CD4-positive, alpha-beta T cell treated with Interleukin-15 for 1 hour (primary cell): Measurements from ENCODE around the gene NME7.
"Not testable (repeated sequence)": the region's sequence is repeated elsewhere in the genome, so short reads cannot be mapped to it uniquely, and the experiment has no call there.

Experiments
- DNase-seq: peaks from one replicate; pipeline ENCODE4 v3.0.0-alpha.2; 2020

NME7 gene

GRCh38 chr1:169300854-169301253 is 66.7 kb downstream of the NME7 start:
- no peak for DNase-seq

- DNase-seq = no peak
Observed at GRCh38 chr1:169298441-169298840, 69.2 kb downstream of the NME7 start.

GRCh38 chr1:169295846-169296245 is 71.8 kb downstream of the NME7 start:
- DNase-seq = no peak

- DNase-seq = no peak
Observed at GRCh38 chr1:169295425-169295824, 72.2 kb downstream of the NME7 start.

GRCh38 chr1:169289016-169289415 is 78.6 kb downstream of the NME7 start:
- no peak for DNase-seq

- no peak for DNase-seq
Observed at GRCh38 chr1:169288011-169288414, 79.6 kb downstream of the NME7 start.

GRCh38 chr1:169287280-169287679 is 80.3 kb downstream of the NME7 start:
- no peak for DNase-seq

- not testable (repeated sequence) for DNase-seq
Observed at GRCh38 chr1:169281562-169281961, 86.0 kb downstream of the NME7 start.

GRCh38 chr1:169271098-169271497 is 96.5 kb downstream of the NME7 start:
- DNase-seq = no peak

- no peak for DNase-seq
Observed at GRCh38 chr1:169266133-169266532, 101.5 kb downstream of the NME7 start.

GRCh38 chr1:169263059-169263458 is 104.5 kb downstream of the NME7 start:
- no peak for DNase-seq

- no peak for DNase-seq
Observed at GRCh38 chr1:169261884-169262283, 105.7 kb downstream of the NME7 start.

GRCh38 chr1:169260478-169261151 is 107.0 kb downstream of the NME7 start:
- DNase-seq = no peak

- no peak for DNase-seq
Observed at GRCh38 chr1:169259816-169260215, 107.8 kb downstream of the NME7 start.

- DNase-seq = no peak
Observed at GRCh38 chr1:169250795-169251194, 116.8 kb downstream of the NME7 start.

- DNase-seq = no peak
Observed at GRCh38 chr1:169250022-169250421, 117.6 kb downstream of the NME7 start.

GRCh38 chr1:169249611-169250010 is 118.0 kb downstream of the NME7 start:
- DNase-seq = no peak

- DNase-seq = no peak
Observed at GRCh38 chr1:169245706-169246105, 121.9 kb downstream of the NME7 start.

- DNase-seq = no peak
Observed at GRCh38 chr1:169240449-169241232, 127.0 kb downstream of the NME7 start.

GRCh38 chr1:169236880-169237279 is 130.7 kb downstream of the NME7 start:
- no peak for DNase-seq

- DNase-seq = no peak
Observed at GRCh38 chr1:169236143-169236542, 131.5 kb downstream of the NME7 start.

- no peak for DNase-seq
Observed at GRCh38 chr1:169235568-169235967, 132.0 kb downstream of the NME7 start.

- DNase-seq = no peak
Observed at GRCh38 chr1:169234780-169235179, 132.8 kb downstream of the NME7 start.

GRCh38 chr1:169217636-169218035 is 150.0 kb downstream of the NME7 start:
- DNase-seq = no peak

GRCh38 chr1:169214598-169214997 is 153.0 kb downstream of the NME7 start:
- no peak for DNase-seq
